ENCODE results near the gene PRKAR1B.
A peak's percentile ranks its signal among the peaks of the same experiment; 100 is the strongest.

Gene PRKAR1B

DNA sequence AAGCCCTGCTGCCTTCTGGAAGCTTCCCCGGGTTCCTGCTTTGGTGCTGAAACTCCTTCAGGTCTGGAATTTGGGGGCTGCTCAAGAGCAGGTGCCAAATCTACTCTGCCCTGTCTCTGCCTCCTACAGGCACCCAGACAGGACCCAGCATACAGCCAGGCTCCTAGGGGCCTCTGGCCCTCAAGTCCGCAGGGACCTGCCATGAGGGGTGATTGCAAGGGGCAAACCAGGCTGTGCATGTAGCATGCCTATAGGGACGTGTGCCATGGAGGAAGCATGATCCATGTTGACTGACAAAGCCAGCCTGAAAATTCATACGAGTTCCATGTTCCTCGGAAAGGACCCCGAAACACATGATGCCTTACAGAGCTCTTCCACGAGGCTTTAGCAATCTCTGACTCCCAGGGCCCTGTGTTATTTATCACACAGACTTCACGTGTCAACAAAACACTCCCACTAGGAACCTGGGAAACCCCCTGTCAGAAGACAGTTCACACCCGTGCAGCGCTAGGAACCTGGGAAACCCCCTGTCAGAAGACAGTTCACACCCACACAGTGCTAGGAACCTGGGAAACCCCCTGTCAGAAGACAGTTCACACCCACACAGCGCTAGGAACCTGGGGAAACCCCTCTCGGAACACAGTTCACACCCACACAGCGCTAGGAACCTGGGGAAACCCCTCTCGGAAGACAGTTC lies 75.9 kb downstream of the PRKAR1B start:
- H3K27ac ChIP-seq: peak overlapping the region in 1 of 2 donors; percentile 54
- DNase-seq (ENCODE audit: low spot score): no peak
- no peak overlapping the region for H3K4me3 ChIP-seq
- TF ChIP-seq, protein P1, sequence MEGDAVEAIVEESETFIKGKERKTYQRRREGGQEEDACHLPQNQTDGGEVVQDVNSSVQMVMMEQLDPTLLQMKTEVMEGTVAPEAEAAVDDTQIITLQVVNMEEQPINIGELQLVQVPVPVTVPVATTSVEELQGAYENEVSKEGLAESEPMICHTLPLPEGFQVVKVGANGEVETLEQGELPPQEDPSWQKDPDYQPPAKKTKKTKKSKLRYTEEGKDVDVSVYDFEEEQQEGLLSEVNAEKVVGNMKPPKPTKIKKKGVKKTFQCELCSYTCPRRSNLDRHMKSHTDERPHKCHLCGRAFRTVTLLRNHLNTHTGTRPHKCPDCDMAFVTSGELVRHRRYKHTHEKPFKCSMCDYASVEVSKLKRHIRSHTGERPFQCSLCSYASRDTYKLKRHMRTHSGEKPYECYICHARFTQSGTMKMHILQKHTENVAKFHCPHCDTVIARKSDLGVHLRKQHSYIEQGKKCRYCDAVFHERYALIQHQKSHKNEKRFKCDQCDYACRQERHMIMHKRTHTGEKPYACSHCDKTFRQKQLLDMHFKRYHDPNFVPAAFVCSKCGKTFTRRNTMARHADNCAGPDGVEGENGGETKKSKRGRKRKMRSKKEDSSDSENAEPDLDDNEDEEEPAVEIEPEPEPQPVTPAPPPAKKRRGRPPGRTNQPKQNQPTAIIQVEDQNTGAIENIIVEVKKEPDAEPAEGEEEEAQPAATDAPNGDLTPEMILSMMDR (IDR thresholded peaks at IDR 0.05): no peak

DNA sequence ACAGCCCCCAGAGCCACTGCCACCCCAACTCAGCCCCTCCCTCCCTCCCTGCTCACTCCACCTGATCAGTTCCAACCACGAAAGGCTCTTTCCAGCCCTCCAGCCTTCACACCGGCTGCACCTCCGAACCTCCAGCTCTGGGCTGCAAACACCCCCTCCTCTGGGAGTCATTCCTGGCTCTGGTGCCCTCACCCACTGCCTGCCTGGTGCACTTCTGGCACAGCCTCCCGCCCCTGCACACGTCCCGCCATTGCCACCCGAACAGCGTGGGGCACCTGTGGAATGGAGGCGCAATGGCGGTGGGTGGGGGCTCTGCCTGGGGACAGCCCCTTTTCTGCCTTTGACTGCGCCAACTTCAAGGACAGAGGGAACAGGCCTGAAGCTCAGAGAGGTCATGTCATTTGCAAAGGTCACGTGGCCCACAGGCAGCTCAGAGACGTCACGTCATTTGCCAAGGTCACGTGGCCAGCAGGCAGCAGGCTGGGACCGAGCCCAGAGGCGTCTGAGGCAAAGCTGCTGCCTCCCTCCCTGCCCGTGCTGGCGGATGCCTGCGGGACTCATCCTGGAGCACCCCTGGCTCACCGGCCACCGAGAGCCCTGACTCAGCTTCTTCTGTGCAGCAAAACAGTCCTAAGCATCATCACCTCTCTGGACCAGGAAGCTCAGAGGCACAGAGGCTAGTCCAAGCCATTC lies 76.6 kb downstream of the PRKAR1B start:
- DNase-seq (ENCODE audit: low spot score): peak; percentile 83

DNA sequence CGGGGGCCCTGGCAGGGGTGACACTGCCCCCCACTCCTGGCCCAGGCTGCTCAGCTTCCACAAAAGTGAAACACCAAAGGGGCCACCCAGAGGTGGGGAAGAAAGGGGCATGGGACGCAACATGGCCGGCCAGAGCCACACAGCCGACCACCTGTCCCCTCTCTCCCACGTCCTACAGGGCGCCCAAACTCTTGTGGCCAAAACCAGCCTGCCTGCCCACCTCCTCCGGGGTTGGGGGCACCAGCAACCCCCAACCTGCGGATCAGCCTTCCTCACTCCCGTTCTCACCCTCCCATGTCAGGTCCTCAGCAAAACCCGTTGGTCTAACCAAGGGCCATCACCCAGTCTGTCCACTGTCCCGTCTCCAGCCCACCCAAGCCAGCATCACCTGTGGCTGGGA lies 80.1 kb downstream of the PRKAR1B start:
- TF ChIP-seq, protein P1 (IDR thresholded peaks at IDR 0.05): no peak
- Histone ChIP-seq H3K4me3 (no peak overlapping the region), H3K27ac (no peak overlapping the region)
- no peak for DNase-seq (ENCODE audit: low spot score)

More for the DNA sequence above, 76.6 kb downstream of the PRKAR1B start:
- no peak overlapping the region for H3K4me3 ChIP-seq
- TF ChIP-seq, protein P1 (IDR thresholded peaks at IDR 0.05): no peak
- peak overlapping the region in 1 of 2 donors; percentile 54 for H3K27ac ChIP-seq

DNA sequence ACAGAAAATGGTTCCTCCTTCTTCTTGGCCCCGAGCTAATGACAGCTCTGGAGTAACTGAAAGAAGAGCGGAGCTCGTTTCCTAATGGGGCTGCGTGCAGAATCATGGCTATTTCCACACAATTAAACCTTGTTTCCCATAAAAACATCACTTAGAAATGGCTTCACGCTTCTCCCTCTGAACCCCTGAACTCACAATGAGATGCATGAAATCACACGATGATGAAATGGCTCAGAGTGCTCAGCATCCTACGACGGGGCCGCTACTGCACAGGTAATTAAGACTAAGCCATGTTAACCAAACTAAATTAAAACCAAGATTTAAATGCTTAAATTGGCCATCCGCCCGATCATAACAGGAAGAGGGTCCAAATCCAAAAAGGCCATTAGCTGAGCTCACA lies 80.6 kb downstream of the PRKAR1B start:
- DNase-seq (ENCODE audit: low spot score): no peak
- TF ChIP-seq, protein P1 (IDR thresholded peaks at IDR 0.05): no peak
- Histone ChIP-seq H3K27ac (no peak overlapping the region), H3K4me3 (no peak overlapping the region)

DNA sequence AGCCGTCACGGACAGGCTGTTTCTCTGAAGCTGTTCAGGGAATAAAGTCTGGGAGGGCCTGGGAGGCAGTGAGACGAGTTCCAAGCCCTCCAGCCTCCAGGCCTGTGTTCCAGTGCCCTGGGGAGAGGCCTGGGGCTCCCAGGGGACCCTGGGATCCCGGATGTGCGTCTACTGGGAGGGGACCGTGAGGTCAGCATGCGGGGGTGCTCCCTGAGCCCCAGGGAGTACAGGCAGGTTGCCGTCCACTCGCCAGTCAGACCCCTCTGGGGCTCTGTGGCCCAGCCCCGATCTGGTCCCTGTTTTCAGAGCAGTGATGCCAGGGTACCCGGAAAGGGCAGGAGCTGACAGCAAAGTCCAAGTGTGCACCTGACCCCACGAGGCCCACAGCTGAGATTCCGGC lies 81.5 kb downstream of the PRKAR1B start:
- TF ChIP-seq, protein P1 (IDR thresholded peaks at IDR 0.05): no peak
- no peak overlapping the region for H3K4me3 ChIP-seq
- peak overlapping the region in 1 of 2 donors; percentile 68 for H3K27ac ChIP-seq
- DNase-seq (ENCODE audit: low spot score): no peak

DNA sequence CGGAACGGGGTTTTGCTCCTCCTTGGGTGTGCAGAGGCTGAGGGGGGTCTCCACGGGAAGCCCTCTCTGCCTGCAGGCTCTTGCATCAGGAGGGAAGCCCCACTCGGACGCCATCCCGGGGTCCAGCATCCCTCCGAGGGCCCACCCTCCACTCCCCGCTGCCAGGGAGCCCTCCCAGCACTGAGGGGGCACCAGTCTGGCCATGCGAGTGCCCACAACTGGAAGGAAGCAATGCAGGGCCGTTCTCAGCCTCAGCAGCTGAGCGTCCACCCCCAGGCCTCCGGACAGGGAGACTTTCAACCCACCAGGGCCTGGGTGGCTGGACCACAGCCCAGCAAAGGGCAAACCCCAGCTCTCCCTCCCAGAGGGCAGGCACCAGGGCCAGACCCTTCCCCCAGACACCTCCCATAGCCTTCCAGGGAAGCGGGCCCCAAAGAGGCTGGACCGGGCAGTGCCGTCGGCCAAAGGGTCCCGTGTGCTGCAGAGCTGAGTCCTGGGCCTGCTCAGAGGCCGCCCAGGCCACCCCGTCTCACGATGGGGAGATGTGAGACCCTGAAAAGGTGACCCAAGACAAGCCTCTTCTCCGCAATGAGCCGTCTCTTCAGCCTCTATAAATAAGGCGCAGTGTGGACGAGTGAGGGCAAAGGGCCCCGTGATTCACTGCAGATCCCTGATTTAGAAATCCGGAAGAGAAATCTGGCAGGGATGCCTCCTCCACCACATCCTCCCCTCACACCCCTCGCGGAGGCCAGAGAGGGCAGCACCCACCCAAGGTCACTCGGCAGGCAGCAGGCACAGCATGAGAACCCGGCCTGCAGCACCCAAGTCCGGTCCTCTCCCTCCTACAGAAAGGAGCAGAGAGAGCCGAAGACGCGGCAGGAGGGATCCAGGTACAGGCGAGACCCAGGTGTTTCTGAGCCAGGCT lies 82.4 kb downstream of the PRKAR1B start:
- TF ChIP-seq, protein P1 (IDR thresholded peaks at IDR 0.05): no peak
- no peak for DNase-seq (ENCODE audit: low spot score)
- H3K4me3 ChIP-seq: no peak overlapping the region
- peak overlapping the region in 1 of 2 donors; percentile 68 for H3K27ac ChIP-seq
